ENCODE results near the gene NDFIP1.

GRCh38 chr5:142167458-142167857 is 58.9 kb downstream of the NDFIP1 start:
- TF ChIP-seq RFX5 (IDR thresholded peaks at IDR 0.05; ENCODE audit: low read depth, low read length) (no peak), POLR2A (IDR thresholded peaks at IDR 0.05; ENCODE audit: low read depth, low read length) (no peak), CTCF (conservative IDR thresholded peaks at IDR 0.05; ENCODE audit: low read depth, low read length) (no peak)
